ENCODE measurements around the gene RHOH. TPM values are rescaled to one million over a fixed set of nuclear protein-coding genes. Genes with fewer than 3 reads are reported as not detected.

The RHOH gene
- total and polyA plus RNA-seq, 9 of the 15 experiments (the other 6 are each of a cell fraction or from before 2014, with no cell fraction given), result 14.3 to 37.7 (median 23.2) TPM

DNA sequence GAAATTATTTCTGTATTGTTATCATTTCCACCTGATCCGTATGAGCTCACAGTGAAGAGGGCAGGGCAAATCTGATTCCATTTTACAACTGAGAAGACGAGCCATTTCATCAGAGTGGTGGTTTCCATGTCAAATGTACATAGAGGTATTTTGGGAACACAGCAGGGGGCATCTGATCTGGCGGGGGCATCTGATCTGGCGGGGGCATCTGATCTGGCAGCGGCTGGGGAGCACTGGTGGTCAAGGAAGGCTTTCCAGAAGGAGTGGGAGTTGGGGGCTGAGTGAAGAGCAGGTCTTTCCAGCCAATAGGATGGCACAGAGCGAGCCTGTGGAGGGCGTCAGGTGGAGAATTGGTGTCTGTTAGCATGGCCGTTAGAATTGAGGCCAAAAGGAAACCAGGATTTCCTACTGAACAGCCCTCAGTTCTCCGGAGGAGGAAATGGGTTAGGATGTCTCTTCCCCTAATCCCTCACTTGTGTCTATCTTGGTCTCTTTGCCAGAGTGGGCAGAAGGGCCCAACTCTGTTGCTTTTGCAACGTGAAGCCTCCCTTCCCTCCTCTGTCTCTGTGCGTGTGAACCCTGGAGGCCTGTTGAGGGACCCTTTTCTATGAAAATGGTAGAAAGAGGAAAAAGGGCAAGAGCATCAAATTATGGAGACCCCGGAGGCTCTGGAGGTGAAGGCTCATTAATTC, 41.3 kb downstream of the RHOH start (continued):
- TF ChIP-seq, protein P1, sequence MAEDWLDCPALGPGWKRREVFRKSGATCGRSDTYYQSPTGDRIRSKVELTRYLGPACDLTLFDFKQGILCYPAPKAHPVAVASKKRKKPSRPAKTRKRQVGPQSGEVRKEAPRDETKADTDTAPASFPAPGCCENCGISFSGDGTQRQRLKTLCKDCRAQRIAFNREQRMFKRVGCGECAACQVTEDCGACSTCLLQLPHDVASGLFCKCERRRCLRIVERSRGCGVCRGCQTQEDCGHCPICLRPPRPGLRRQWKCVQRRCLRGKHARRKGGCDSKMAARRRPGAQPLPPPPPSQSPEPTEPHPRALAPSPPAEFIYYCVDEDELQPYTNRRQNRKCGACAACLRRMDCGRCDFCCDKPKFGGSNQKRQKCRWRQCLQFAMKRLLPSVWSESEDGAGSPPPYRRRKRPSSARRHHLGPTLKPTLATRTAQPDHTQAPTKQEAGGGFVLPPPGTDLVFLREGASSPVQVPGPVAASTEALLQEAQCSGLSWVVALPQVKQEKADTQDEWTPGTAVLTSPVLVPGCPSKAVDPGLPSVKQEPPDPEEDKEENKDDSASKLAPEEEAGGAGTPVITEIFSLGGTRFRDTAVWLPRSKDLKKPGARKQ (CRISPR knock-in tag; IDR thresholded peaks at IDR 0.05), result no peak
- TF ChIP-seq HMGN3 (IDR thresholded peaks at IDR 0.05; ENCODE audit: borderline replicate concordance, extremely low read depth, insufficient read length, low read depth, low read length), result no peak
- peak; percentile 10; the same call in 1 of the 2 replicates for TF ChIP-seq SMARCE1 (IDR thresholded peaks at IDR 0.05)
- TF ChIP-seq, protein P2, sequence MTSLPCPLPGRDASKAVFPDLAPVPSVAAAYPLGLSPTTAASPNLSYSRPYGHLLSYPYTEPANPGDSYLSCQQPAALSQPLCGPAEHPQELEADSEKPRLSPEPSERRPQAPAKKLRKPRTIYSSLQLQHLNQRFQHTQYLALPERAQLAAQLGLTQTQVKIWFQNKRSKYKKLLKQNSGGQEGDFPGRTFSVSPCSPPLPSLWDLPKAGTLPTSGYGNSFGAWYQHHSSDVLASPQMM (CRISPR knock-in tag; IDR thresholded peaks at IDR 0.05), result no peak
- TF ChIP-seq ZNF347 (CRISPR knock-in tag; IDR thresholded peaks at IDR 0.05; ENCODE audit: low read depth), result no peak
- no peak for TF ChIP-seq GTF2E2 (tag; IDR thresholded peaks at IDR 0.05)
- TF ChIP-seq SIX5 (IDR thresholded peaks at IDR 0.05; ENCODE audit: borderline replicate concordance in 1 of 2, insufficient read depth in 1 of 2, low read depth in 1 of 2, low read length in 2 of 2), result no peak
- no peak for TF ChIP-seq ZNF184 (CRISPR knock-in tag; IDR thresholded peaks at IDR 0.05)
- TF ChIP-seq, protein P3, sequence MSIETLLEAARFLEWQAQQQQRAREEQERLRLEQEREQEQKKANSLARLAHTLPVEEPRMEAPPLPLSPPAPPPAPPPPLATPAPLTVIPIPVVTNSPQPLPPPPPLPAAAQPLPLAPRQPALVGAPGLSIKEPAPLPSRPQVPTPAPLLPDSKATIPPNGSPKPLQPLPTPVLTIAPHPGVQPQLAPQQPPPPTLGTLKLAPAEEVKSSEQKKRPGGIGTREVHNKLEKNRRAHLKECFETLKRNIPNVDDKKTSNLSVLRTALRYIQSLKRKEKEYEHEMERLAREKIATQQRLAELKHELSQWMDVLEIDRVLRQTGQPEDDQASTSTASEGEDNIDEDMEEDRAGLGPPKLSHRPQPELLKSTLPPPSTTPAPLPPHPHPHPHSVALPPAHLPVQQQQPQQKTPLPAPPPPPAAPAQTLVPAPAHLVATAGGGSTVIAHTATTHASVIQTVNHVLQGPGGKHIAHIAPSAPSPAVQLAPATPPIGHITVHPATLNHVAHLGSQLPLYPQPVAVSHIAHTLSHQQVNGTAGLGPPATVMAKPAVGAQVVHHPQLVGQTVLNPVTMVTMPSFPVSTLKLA (conservative IDR thresholded peaks at IDR 0.05), result no peak
- TF ChIP-seq, protein P4, sequence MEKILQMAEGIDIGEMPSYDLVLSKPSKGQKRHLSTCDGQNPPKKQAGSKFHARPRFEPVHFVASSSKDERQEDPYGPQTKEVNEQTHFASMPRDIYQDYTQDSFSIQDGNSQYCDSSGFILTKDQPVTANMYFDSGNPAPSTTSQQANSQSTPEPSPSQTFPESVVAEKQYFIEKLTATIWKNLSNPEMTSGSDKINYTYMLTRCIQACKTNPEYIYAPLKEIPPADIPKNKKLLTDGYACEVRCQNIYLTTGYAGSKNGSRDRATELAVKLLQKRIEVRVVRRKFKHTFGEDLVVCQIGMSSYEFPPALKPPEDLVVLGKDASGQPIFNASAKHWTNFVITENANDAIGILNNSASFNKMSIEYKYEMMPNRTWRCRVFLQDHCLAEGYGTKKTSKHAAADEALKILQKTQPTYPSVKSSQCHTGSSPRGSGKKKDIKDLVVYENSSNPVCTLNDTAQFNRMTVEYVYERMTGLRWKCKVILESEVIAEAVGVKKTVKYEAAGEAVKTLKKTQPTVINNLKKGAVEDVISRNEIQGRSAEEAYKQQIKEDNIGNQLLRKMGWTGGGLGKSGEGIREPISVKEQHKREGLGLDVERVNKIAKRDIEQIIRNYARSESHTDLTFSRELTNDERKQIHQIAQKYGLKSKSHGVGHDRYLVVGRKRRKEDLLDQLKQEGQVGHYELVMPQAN (IDR thresholded peaks at IDR 0.05; ENCODE audit: borderline replicate concordance), result no peak
- TF ChIP-seq FOXJ2 (tag; IDR thresholded peaks at IDR 0.05), result no peak
- no peak for TF ChIP-seq CBX1 (IDR thresholded peaks at IDR 0.05; ENCODE audit: low read depth)
- TF ChIP-seq STAG1 (CRISPR knock-in tag; IDR thresholded peaks at IDR 0.05; ENCODE audit: borderline replicate concordance), result no peak
- no peak for TF ChIP-seq KDM5B (IDR thresholded peaks at IDR 0.05; ENCODE audit: insufficient replicate concordance, low read depth, low read length)
- TF ChIP-seq, protein P5, sequence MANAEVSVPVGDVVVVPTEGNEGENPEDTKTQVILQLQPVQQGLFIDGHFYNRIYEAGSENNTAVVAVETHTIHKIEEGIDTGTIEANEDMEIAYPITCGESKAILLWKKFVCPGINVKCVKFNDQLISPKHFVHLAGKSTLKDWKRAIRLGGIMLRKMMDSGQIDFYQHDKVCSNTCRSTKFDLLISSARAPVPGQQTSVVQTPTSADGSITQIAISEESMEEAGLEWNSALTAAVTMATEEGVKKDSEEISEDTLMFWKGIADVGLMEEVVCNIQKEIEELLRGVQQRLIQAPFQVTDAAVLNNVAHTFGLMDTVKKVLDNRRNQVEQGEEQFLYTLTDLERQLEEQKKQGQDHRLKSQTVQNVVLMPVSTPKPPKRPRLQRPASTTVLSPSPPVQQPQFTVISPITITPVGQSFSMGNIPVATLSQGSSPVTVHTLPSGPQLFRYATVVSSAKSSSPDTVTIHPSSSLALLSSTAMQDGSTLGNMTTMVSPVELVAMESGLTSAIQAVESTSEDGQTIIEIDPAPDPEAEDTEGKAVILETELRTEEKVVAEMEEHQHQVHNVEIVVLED (CRISPR knock-in tag; IDR thresholded peaks at IDR 0.05), result peak; percentile 61; the same call in 1 of the 2 replicates
- no peak for TF ChIP-seq ZNF778 (CRISPR knock-in tag; IDR thresholded peaks at IDR 0.05)
- TF ChIP-seq HCFC1 (IDR thresholded peaks at IDR 0.05; ENCODE audit: low read depth, low read length), result no peak
- TF ChIP-seq HMG20A (CRISPR knock-in tag; conservative IDR thresholded peaks at IDR 0.05), result no peak
- TF ChIP-seq CBX2 (IDR thresholded peaks at IDR 0.05; ENCODE audit: insufficient read depth, low read length, poor library complexity, severe bottlenecking), result no peak
- no peak for TF ChIP-seq EHMT2 (IDR thresholded peaks at IDR 0.05)
- no peak for TF ChIP-seq SUPT5H (IDR thresholded peaks at IDR 0.05)

Data from K562 (cell line).